Fibroblast of skin of right biceps (primary cell): ENCODE results near the gene CIRBP.
"Not testable (repeated sequence)": the region's sequence is repeated elsewhere in the genome, so short reads cannot be mapped to it uniquely, and the experiment has no call there.

Experiments
- DNase-seq: peaks from one replicate; pipeline ENCODE4 v3.0.0-alpha.2; 2013

Gene CIRBP

GRCh38 chr19:1313695-1314613, 44.8 kb downstream of the CIRBP start:
- no peak for DNase-seq

- DNase-seq = peak; percentile 49
Observed at GRCh38 chr19:1315470-1316166, 46.5 kb downstream of the CIRBP start.

GRCh38 chr19:1316466-1316865, 47.3 kb downstream of the CIRBP start:
- no peak for DNase-seq

GRCh38 chr19:1317274-1318003, 48.3 kb downstream of the CIRBP start:
- DNase-seq = no peak

GRCh38 chr19:1318678-1319471, 49.7 kb downstream of the CIRBP start:
- DNase-seq = no peak

- DNase-seq = not testable (repeated sequence)
Observed at GRCh38 chr19:1320282-1320650, 51.1 kb downstream of the CIRBP start.

GRCh38 chr19:1321539-1321938, 52.4 kb downstream of the CIRBP start:
- no peak for DNase-seq

GRCh38 chr19:1322198-1322981, 53.3 kb downstream of the CIRBP start:
- DNase-seq = no peak

GRCh38 chr19:1324249-1324805, 55.2 kb downstream of the CIRBP start:
- DNase-seq = no peak
